Peyer's patch (tissue), 4 donors: ENCODE data around the gene ADAMTS15. TPM values are rescaled to one million over a fixed set of nuclear protein-coding genes. Genes with fewer than 3 reads are reported as not detected.

ENCODE experiments used
- DNase-seq, 3 donors: peaks; one replicate each; pipeline ENCODE4 v3.0.0-alpha.2; 2017 to 2019
- H3K27ac ChIP-seq, 4 donors: fragments of 200-600 bp; sonication (generic); one replicate each; pipeline ENCODE4 v1.5.1; 2016 to 2019
- H3K27me3 ChIP-seq, 2 donors: fragments of 200-600 bp; sonication (generic); one replicate each; pipeline ENCODE4 v1.5.1; 2019
- H3K36me3 ChIP-seq, 3 donors: fragments of 200-600 bp; sonication (generic); one replicate each; pipeline ENCODE4 v1.5.1; 2016 to 2019
- H3K4me1 ChIP-seq, 4 donors: fragments of 200-600 bp; sonication (generic); one replicate each; pipeline ENCODE4 v1.5.1; 2016 to 2019
- H3K4me3 ChIP-seq, 4 donors: fragments of 200-600 bp; sonication (generic); 1 replicate in 3 of 4; 2 replicates in 1 of 4; pipeline ENCODE4 v1.5.1; 2016 to 2019; ENCODE audit warnings: mild to moderate bottlenecking in 1 of 4
- H3K9me3 ChIP-seq, 4 donors: fragments of 200-600 bp; sonication (generic); one replicate each; pipeline ENCODE4 v1.5.1; 2016 to 2019; ENCODE audit warnings: mild to moderate bottlenecking in 1 of 4
- POLR2A ChIP-seq, 2 donors: fragments of 450-650 bp; IDR thresholded peaks; one replicate each; pipeline ENCODE4 v1.5.1; 2017; ENCODE audit warnings: antibody characterized with exemption in 2 of 2, mild to moderate bottlenecking in 2 of 2, moderate library complexity in 2 of 2
- total RNA-seq, 4 donors: library from RNA; depleted of rRNA; stranded (reverse); fragments of >200 nt; gene quantifications; one replicate each; pipeline ENCODE4 v1.1.0, GENCODE V29; 2016
- TF ChIP-seq, protein P1 (sequence below), 6 experiments: fragments of 450-650 bp in 4 of 6; fragments of 200-600 bp in 2 of 6; sonication (generic) in 1 of 6; IDR thresholded peaks; one replicate each; pipeline ENCODE4 v1.5.1; 2017 to 2019; ENCODE audit warnings: antibody characterized with exemption in 6 of 6, mild to moderate bottlenecking in 3 of 6, moderate library complexity in 1 of 6

ADAMTS15 gene
- total RNA-seq, 4 donors from 2014 or later, result 0.53 to 5.8 (median 2.6) TPM

DNA sequence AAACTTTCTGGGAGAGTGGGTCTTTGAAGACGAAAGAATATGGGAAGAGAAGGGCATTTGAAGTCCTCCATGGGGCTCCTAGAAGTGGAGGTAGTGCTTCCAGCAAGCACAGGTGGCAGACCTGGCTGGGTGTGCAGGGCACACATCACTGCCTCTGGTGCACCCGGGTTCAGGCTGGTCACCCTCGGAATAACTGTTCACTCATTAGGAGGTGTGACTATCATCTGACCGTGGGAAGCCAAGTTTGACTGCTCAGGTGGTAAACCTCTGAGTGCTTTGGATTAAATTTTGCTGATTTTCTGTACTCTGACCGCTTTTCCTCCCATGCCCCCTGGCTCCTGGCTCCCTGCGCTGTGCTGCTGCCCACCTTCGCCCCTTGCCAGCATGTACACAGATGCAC is 11.1 kb downstream of the ADAMTS15 start:
- H3K9me3 ChIP-seq, result no peaks in the 10 kb centered on the region
- H3K27ac ChIP-seq, result no peak overlapping the region
- H3K4me1 ChIP-seq, result peaks cover 0 to 13% (median 0%) of the 10 kb centered on the region in 4 donors
- no peaks in the 10 kb centered on the region for H3K27me3 ChIP-seq
- no peak overlapping the region for H3K4me3 ChIP-seq
- H3K36me3 ChIP-seq, result peaks cover 0 to 6% (median 0%) of the 10 kb centered on the region in 3 donors
- DNase-seq, result no peak
- no peak for TF ChIP-seq POLR2A (IDR thresholded peaks at IDR 0.05)
- TF ChIP-seq, protein P1, sequence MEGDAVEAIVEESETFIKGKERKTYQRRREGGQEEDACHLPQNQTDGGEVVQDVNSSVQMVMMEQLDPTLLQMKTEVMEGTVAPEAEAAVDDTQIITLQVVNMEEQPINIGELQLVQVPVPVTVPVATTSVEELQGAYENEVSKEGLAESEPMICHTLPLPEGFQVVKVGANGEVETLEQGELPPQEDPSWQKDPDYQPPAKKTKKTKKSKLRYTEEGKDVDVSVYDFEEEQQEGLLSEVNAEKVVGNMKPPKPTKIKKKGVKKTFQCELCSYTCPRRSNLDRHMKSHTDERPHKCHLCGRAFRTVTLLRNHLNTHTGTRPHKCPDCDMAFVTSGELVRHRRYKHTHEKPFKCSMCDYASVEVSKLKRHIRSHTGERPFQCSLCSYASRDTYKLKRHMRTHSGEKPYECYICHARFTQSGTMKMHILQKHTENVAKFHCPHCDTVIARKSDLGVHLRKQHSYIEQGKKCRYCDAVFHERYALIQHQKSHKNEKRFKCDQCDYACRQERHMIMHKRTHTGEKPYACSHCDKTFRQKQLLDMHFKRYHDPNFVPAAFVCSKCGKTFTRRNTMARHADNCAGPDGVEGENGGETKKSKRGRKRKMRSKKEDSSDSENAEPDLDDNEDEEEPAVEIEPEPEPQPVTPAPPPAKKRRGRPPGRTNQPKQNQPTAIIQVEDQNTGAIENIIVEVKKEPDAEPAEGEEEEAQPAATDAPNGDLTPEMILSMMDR (IDR thresholded peaks at IDR 0.05), result no peak

DNA sequence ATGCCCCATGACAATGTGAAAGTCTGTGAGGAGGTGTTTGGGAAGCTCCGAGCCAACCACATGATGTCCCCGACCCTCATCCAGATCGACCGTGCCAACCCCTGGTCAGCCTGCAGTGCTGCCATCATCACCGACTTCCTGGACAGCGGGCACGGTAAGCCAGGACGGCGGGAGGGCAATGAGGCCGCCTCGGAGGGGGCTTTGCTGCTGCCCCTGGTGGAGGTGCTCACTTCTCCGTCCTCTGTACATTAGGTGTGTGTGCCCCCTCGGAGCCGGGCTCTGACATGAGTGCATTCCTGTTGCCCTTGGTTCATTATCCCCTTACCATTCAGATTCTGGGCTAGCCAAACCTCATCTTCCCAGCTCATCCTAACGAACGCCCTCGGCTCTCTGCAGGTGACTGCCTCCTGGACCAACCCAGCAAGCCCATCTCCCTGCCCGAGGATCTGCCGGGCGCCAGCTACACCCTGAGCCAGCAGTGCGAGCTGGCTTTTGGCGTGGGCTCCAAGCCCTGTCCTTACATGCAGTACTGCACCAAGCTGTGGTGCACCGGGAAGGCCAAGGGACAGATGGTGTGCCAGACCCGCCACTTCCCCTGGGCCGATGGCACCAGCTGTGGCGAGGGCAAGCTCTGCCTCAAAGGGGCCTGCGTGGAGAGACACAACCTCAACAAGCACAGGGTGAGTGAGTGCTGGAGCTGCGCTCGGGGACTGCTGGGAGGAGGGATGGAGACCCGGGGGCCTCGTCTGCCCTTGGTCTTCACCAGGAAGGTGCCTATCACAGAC is 13.8 kb downstream of the ADAMTS15 start:
- Histone ChIP-seq H3K4me3 (no peak overlapping the region), H3K36me3 (peaks cover 0 to 6% (median 0%) of the 10 kb centered on the region in 3 donors), H3K4me1 (peaks cover 0 to 3% (median 0%) of the 10 kb centered on the region in 4 donors), H3K27me3 (no peaks in the 10 kb centered on the region), H3K27ac (no peak overlapping the region), H3K9me3 (no peaks in the 10 kb centered on the region)
- TF ChIP-seq, protein P1 (IDR thresholded peaks at IDR 0.05), result no peak
- TF ChIP-seq POLR2A (IDR thresholded peaks at IDR 0.05), result no peak
- no peak for DNase-seq

DNA sequence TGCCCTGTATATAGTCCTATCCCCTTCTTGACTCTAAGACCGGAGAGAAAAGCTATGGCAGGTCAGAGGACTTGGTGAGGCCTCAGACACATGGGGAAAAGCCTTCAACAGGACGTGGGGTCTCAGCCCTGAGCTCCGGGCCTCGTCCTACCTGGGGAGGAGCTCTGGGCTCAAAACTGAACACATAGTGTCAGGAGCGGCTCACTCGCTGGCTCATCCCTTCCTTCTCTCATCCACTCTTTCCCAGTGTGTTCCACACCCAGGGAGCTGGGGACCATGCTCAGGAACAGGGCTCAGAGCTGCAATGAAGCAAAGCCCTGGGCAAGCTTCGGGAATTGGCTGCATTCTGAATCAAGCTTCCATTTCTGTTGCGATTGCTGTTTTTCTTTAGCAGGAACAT is 14.5 kb downstream of the ADAMTS15 start:
- Histone ChIP-seq H3K27ac (no peak overlapping the region), H3K27me3 (no peaks in the 10 kb centered on the region), H3K4me3 (no peak overlapping the region), H3K36me3 (peaks cover 0 to 6% (median 0%) of the 10 kb centered on the region in 3 donors), H3K4me1 (no peaks in the 10 kb centered on the region), H3K9me3 (no peaks in the 10 kb centered on the region)
- no peak for DNase-seq
- no peak for TF ChIP-seq POLR2A (IDR thresholded peaks at IDR 0.05)
- TF ChIP-seq, protein P1 (IDR thresholded peaks at IDR 0.05), result no peak

DNA sequence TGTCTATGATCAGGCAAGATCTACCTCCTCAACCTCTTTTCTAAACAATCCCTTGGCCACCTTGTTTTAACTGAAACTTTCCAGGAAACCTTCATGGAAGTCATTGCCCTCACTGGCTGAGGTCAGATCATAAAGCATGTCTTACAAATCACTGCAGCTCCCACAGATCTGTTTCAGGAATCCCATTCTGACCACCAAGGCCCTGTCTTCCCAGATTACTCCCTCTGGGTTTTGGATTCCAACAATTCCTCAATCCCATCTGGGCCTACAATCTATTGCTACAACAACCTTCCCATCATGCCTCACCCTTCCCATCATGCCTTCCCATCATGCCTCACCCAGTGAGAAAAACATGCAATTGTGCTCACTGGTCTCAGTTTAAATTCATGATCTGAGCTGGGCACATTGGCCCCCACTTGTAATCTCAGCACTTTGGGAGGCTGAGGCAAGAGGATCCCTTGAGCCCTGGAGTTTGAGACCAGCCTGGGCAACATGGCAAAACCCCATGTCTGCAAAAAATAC is 15.9 kb downstream of the ADAMTS15 start:
- H3K9me3 ChIP-seq, result no peaks in the 10 kb centered on the region
- no peak for TF ChIP-seq POLR2A (IDR thresholded peaks at IDR 0.05)
- TF ChIP-seq, protein P1 (IDR thresholded peaks at IDR 0.05), result no peak
- H3K4me3 ChIP-seq, result no peak overlapping the region
- no peak overlapping the region for H3K27ac ChIP-seq
- H3K36me3 ChIP-seq, result peaks cover 0 to 6% (median 0%) of the 10 kb centered on the region in 3 donors
- H3K27me3 ChIP-seq, result no peaks in the 10 kb centered on the region
- no peak for DNase-seq
- H3K4me1 ChIP-seq, result no peaks in the 10 kb centered on the region

DNA sequence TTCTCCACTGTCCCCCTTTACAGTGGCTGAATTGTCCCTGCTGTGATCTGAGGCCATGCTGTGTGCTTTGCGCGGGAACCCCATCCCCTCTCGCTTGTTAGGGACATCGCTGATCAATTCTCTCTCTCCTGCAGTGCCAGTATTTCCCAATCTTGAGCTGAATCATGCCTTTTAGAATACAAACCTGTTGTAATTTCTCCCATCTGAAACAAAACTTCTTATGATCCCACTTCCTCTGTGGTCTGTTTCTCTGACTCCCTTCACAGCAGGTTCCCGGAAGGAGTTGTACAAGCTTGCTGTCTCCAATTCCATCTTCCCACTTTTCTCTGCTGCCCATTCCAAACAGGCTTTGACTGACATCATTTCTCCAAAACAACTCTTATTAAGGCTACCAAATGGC is 16.8 kb downstream of the ADAMTS15 start:
- H3K9me3 ChIP-seq, result no peaks in the 10 kb centered on the region

More for the DNA sequence above, 16.8 kb downstream of the ADAMTS15 start:
- TF ChIP-seq, protein P1 (IDR thresholded peaks at IDR 0.05), result no peak
- TF ChIP-seq POLR2A (IDR thresholded peaks at IDR 0.05), result no peak
- peaks cover 0 to 6% (median 0%) of the 10 kb centered on the region in 3 donors for H3K36me3 ChIP-seq
- H3K4me3 ChIP-seq, result no peak overlapping the region
- no peaks in the 10 kb centered on the region for H3K27me3 ChIP-seq
- no peak for DNase-seq
- no peaks in the 10 kb centered on the region for H3K4me1 ChIP-seq
- no peak overlapping the region for H3K27ac ChIP-seq
